Testis (tissue), 3 donors: Measurements from ENCODE around the gene SEMA4D. TPM values are rescaled to one million over a fixed set of nuclear protein-coding genes. Genes with fewer than 3 reads are reported as not detected.

Experiments used
- DNase-seq: peaks from one replicate; pipeline ENCODE4 v3.0.0-alpha.2; 2019
- H3K27ac ChIP-seq, 2 donors: fragments of 200-600 bp; sonication (generic); one replicate each; pipeline ENCODE4 v1.5.1; 2019
- H3K27me3 ChIP-seq: fragments of 200-600 bp; sonication (generic); one replicate; pipeline ENCODE4 v1.5.1; 2019
- H3K36me3 ChIP-seq: fragments of 200-600 bp; sonication (generic); one replicate; pipeline ENCODE4 v1.5.1; 2017; ENCODE audit warnings: low read depth; ENCODE audit errors: missing control alignments
- H3K4me1 ChIP-seq: fragments of 200-600 bp; sonication (generic); one replicate; pipeline ENCODE4 v1.5.1; 2019
- H3K4me3 ChIP-seq, 2 donors: fragments of 200-600 bp; sonication (generic); one replicate each; pipeline ENCODE4 v1.5.1; 2017 to 2019
- H3K9me3 ChIP-seq: fragments of 200-600 bp; sonication (generic); one replicate; pipeline ENCODE4 v1.5.1; 2017
- CTCF ChIP-seq, 3 experiments: fragments of 450-650 bp in 2 of 3; fragments of 200-600 bp in 1 of 3; sonication (generic) in 1 of 3; IDR thresholded peaks; one replicate each; pipeline ENCODE4 v1.5.1; 2016 to 2019; ENCODE audit warnings: antibody characterized with exemption in 3 of 3, mild to moderate bottlenecking in 2 of 3, moderate library complexity in 1 of 3
- POLR2A ChIP-seq: fragments of 450-650 bp; IDR thresholded peaks from one replicate; pipeline ENCODE4 v1.6.1; 2017; ENCODE audit warnings: antibody characterized with exemption, mild to moderate bottlenecking, moderate library complexity
- WGBS, 2 donors: methylation state at CpG; one replicate each; pipeline ENCODE4 v1.1.5; 2018; 5-methylcytosine and 5-hydroxymethylcytosine counted together
- intact Hi-C: fragments of 100-400 bp; cut with DNase I; formaldehyde crosslinking; loops from one replicate; pipeline ENCODE4 v1.15.1; 2023; ENCODE audit warnings: low total_unique reads
- polyA plus RNA-seq: library from polyadenylated mRNA; stranded (reverse); fragments of 350-450 nt; fragmentation: Illumina TruSeq; extraction: RNeasy Lipid Tissue Mini Kit (QIAGEN cat#74804); gene quantifications from one replicate; pipeline ENCODE4 v1.2.3, GENCODE V29; 2014; ENCODE audit warnings: low read depth, low replicate concordance; ENCODE audit not compliant: insufficient read depth
- total RNA-seq, 2 donors: library from RNA; depleted of rRNA; stranded (reverse); fragments of >200 nt; gene quantifications; one replicate each; pipeline ENCODE4 v1.2.3, GENCODE V29; 2016

SEMA4D gene
- total and polyA plus RNA-seq, 3 donors from 2014 or later, result 26.2 to 53.1 (median 38.7) TPM

GRCh38 chr9:89522959-89523285 is 25.0 kb upstream of the SEMA4D start:
- no peaks in the 10 kb centered on the region for H3K9me3 ChIP-seq
- H3K36me3 ChIP-seq, result no peaks in the 10 kb centered on the region
- no peak overlapping the region for H3K4me3 ChIP-seq
- H3K27me3 ChIP-seq, result no peaks in the 10 kb centered on the region
- DNase-seq, result no peak
- H3K4me1 ChIP-seq, result peaks cover 13% of the 10 kb centered on the region
- intact Hi-C loops, result no loop called here
- TF ChIP-seq CTCF (IDR thresholded peaks at IDR 0.05) (no peak), POLR2A (no peak)
- H3K27ac ChIP-seq, result no peak overlapping the region
- WGBS, 2 donors, result 84 to 100% methylated on average over 2 of the region's 2 CpGs

DNA sequence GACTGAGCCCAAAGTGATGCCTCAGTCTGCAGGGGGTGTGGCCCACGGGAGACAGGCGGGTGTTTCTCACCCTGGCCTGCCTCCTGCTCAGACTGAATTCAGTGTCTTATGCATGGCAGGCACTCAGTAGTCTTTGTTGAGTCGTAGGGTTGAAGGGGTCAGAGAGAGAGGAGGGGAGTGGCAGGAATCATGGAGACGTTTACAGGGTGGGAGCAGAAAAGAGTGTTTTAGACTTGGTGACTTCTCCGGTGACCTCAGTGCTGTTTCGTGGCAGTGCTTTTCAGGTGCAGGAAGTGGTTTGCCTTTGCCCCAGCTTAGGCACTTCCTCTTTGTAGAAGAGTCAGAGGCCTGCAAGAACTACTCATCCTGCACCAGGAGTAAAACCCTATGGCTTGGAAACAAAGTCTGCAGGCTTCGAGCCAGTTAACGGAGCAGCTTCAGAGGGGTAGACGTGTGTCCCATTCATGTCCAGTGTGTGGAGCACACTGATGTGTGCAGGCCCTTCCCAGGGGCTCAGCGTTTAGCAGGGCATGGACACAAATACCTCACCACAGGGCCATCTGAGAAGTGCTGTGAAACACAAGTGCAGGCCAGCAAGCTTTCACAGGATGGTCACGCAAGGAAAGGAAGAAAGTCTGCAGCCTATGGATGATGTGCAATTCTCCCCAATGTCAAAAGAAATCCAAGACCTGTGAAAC is 24.5 kb upstream of the SEMA4D start:
- Histone ChIP-seq H3K4me3 (no peak overlapping the region), H3K4me1 (peaks cover 13% of the 10 kb centered on the region), H3K27ac (no peak overlapping the region), H3K36me3 (no peaks in the 10 kb centered on the region), H3K27me3 (no peaks in the 10 kb centered on the region), H3K9me3 (no peaks in the 10 kb centered on the region)
- TF ChIP-seq CTCF (IDR thresholded peaks at IDR 0.05) (no peak), POLR2A (no peak)
- no peak for DNase-seq
- 68 to 76% methylated on average over 11 of the region's 11 CpGs for WGBS, 2 donors
- intact Hi-C loops, result no loop called here

GRCh38 chr9:89519366-89519805 is 21.5 kb upstream of the SEMA4D start:
- Histone ChIP-seq H3K4me1 (peaks cover 5% of the 10 kb centered on the region), H3K27ac (no peak overlapping the region), H3K9me3 (no peaks in the 10 kb centered on the region), H3K27me3 (no peaks in the 10 kb centered on the region), H3K36me3 (no peaks in the 10 kb centered on the region), H3K4me3 (no peak overlapping the region)
- intact Hi-C loops, result no loop called here
- no peak for DNase-seq
- 87 to 89% methylated on average over 3 of the region's 3 CpGs for WGBS, 2 donors
- TF ChIP-seq CTCF (IDR thresholded peaks at IDR 0.05) (no peak), POLR2A (no peak)

GRCh38 chr9:89518466-89519365 is 20.8 kb upstream of the SEMA4D start:
- Histone ChIP-seq H3K9me3 (no peaks in the 10 kb centered on the region), H3K27me3 (no peaks in the 10 kb centered on the region), H3K27ac (no peak overlapping the region), H3K36me3 (no peaks in the 10 kb centered on the region), H3K4me1 (no peaks in the 10 kb centered on the region), H3K4me3 (no peak overlapping the region)
- intact Hi-C loops, result no loop called here
- no peak for DNase-seq
- 84 to 93% methylated on average over 6 of the region's 6 CpGs for WGBS, 2 donors
- TF ChIP-seq POLR2A (no peak), CTCF (IDR thresholded peaks at IDR 0.05) (no peak)
